Testis (tissue), 3 donors: Measurements from ENCODE around the gene PUM2. TPM values are rescaled to one million over a fixed set of nuclear protein-coding genes. Genes with fewer than 3 reads are reported as not detected.

Experiments
- DNase-seq: peaks from one replicate; pipeline ENCODE4 v3.0.0-alpha.2; 2019
- H3K27ac ChIP-seq, 2 donors: fragments of 200-600 bp; sonication (generic); one replicate each; pipeline ENCODE4 v1.5.1; 2019
- H3K27me3 ChIP-seq: fragments of 200-600 bp; sonication (generic); one replicate; pipeline ENCODE4 v1.5.1; 2019
- H3K36me3 ChIP-seq: fragments of 200-600 bp; sonication (generic); one replicate; pipeline ENCODE4 v1.5.1; 2017; ENCODE audit warnings: low read depth; ENCODE audit errors: missing control alignments
- H3K4me1 ChIP-seq: fragments of 200-600 bp; sonication (generic); one replicate; pipeline ENCODE4 v1.5.1; 2019
- H3K4me3 ChIP-seq, 2 donors: fragments of 200-600 bp; sonication (generic); one replicate each; pipeline ENCODE4 v1.5.1; 2017 to 2019
- H3K9me3 ChIP-seq: fragments of 200-600 bp; sonication (generic); one replicate; pipeline ENCODE4 v1.5.1; 2017
- CTCF ChIP-seq, 3 experiments: fragments of 450-650 bp in 2 of 3; fragments of 200-600 bp in 1 of 3; sonication (generic) in 1 of 3; IDR thresholded peaks; one replicate each; pipeline ENCODE4 v1.5.1; 2016 to 2019; ENCODE audit warnings: antibody characterized with exemption in 3 of 3, mild to moderate bottlenecking in 2 of 3, moderate library complexity in 1 of 3
- POLR2A ChIP-seq: fragments of 450-650 bp; IDR thresholded peaks from one replicate; pipeline ENCODE4 v1.6.1; 2017; ENCODE audit warnings: antibody characterized with exemption, mild to moderate bottlenecking, moderate library complexity
- WGBS, 2 donors: methylation state at CpG; one replicate each; pipeline ENCODE4 v1.1.5; 2018; 5-methylcytosine and 5-hydroxymethylcytosine counted together
- intact Hi-C: fragments of 100-400 bp; cut with DNase I; formaldehyde crosslinking; loops from one replicate; pipeline ENCODE4 v1.15.1; 2023; ENCODE audit warnings: low total_unique reads
- polyA plus RNA-seq: library from polyadenylated mRNA; stranded (reverse); fragments of 350-450 nt; fragmentation: Illumina TruSeq; extraction: RNeasy Lipid Tissue Mini Kit (QIAGEN cat#74804); gene quantifications from one replicate; pipeline ENCODE4 v1.2.3, GENCODE V29; 2014; ENCODE audit warnings: low read depth, low replicate concordance; ENCODE audit not compliant: insufficient read depth
- total RNA-seq, 2 donors: library from RNA; depleted of rRNA; stranded (reverse); fragments of >200 nt; gene quantifications; one replicate each; pipeline ENCODE4 v1.2.3, GENCODE V29; 2016

The PUM2 gene
- total and polyA plus RNA-seq, 3 donors from 2014 or later = 50.5 to 92.5 (median 78.0) TPM

GRCh38 chr2:20231159-20231558 is 119.5 kb downstream of the PUM2 start:
- intact Hi-C loops = no loop called here
- no peak overlapping the region for H3K4me3 ChIP-seq
- whole genome bisulfite sequencing, 2 donors = 80 to 90% methylated on average over 6 of the region's 6 CpGs
- no peak for DNase-seq
- no peak overlapping the region for H3K27ac ChIP-seq
- H3K27me3 ChIP-seq = no peaks in the 10 kb centered on the region
- H3K9me3 ChIP-seq = no peaks in the 10 kb centered on the region
- H3K4me1 ChIP-seq = no peaks in the 10 kb centered on the region
- no peak for TF ChIP-seq CTCF (IDR thresholded peaks at IDR 0.05)
- TF ChIP-seq POLR2A = no peak
- no peaks in the 10 kb centered on the region for H3K36me3 ChIP-seq

- DNase-seq = peak; percentile 6
- Histone ChIP-seq H3K4me1 (peaks cover 4% of the 10 kb centered on the region), H3K27ac (no peak overlapping the region), H3K4me3 (no peak overlapping the region), H3K36me3 (no peaks in the 10 kb centered on the region), H3K27me3 (no peaks in the 10 kb centered on the region), H3K9me3 (no peaks in the 10 kb centered on the region)
- WGBS, 2 donors = 87 to 88% methylated on average over 4 of the region's 4 CpGs
- TF ChIP-seq POLR2A = no peak
- TF ChIP-seq CTCF (IDR thresholded peaks at IDR 0.05) = no peak
- intact Hi-C loops = no loop called here
Observed at GRCh38 chr2:20230114-20230425, 120.6 kb downstream of the PUM2 start.

- Histone ChIP-seq H3K27me3 (no peaks in the 10 kb centered on the region), H3K27ac (no peak overlapping the region), H3K9me3 (no peaks in the 10 kb centered on the region), H3K36me3 (no peaks in the 10 kb centered on the region), H3K4me1 (peaks cover 4% of the 10 kb centered on the region), H3K4me3 (no peak overlapping the region)
- intact Hi-C loops = loop anchor here (10.0 kb wide), 1 partner anchor 95 kb away; no protein-coding TSS in a partner anchor
- 89 to 94% methylated on average over 8 of the region's 8 CpGs for WGBS, 2 donors
- peak; percentile 11 for DNase-seq
- TF ChIP-seq CTCF (IDR thresholded peaks at IDR 0.05) = no peak
- no peak for TF ChIP-seq POLR2A
Observed at GRCh38 chr2:20229322-20230113, 121.1 kb downstream of the PUM2 start.

GRCh38 chr2:20227894-20228505 is 122.6 kb downstream of the PUM2 start:
- H3K4me1 ChIP-seq = peaks cover 4% of the 10 kb centered on the region
- no peak for TF ChIP-seq CTCF (IDR thresholded peaks at IDR 0.05)
- no peak for TF ChIP-seq POLR2A
- H3K36me3 ChIP-seq = no peaks in the 10 kb centered on the region
- 92 to 93% methylated on average over 10 of the region's 10 CpGs for WGBS, 2 donors
- H3K27me3 ChIP-seq = no peaks in the 10 kb centered on the region
- intact Hi-C loops = loop anchor here (10.0 kb wide), 1 partner anchor 93 kb away; no protein-coding TSS in a partner anchor
- no peak for DNase-seq
- H3K4me3 ChIP-seq = no peak overlapping the region
- no peak overlapping the region for H3K27ac ChIP-seq
- no peaks in the 10 kb centered on the region for H3K9me3 ChIP-seq
